ENCODE results near the gene GBE1.

GRCh38 chr3:81620849-81621248 lies 140.6 kb downstream of the GBE1 start:
- TF ChIP-seq MAX (IDR thresholded peaks at IDR 0.05) = no peak
- no peak for TF ChIP-seq RAD21 (IDR thresholded peaks at IDR 0.05; ENCODE audit: low read depth)
- no peak for TF ChIP-seq TEAD4 (IDR thresholded peaks at IDR 0.05)
- no peak for TF ChIP-seq FOXM1 (IDR thresholded peaks at IDR 0.05; ENCODE audit: borderline replicate concordance, low read depth)

Measured in Ishikawa (cell line).